ENCODE data around the gene UBE4B.
A peak's percentile ranks its signal among the peaks of the same experiment; 100 is the strongest.
"Not testable (repeated sequence)": the region's sequence is repeated elsewhere in the genome, so short reads cannot be mapped to it uniquely, and the experiment has no call there.

The UBE4B gene

DNA sequence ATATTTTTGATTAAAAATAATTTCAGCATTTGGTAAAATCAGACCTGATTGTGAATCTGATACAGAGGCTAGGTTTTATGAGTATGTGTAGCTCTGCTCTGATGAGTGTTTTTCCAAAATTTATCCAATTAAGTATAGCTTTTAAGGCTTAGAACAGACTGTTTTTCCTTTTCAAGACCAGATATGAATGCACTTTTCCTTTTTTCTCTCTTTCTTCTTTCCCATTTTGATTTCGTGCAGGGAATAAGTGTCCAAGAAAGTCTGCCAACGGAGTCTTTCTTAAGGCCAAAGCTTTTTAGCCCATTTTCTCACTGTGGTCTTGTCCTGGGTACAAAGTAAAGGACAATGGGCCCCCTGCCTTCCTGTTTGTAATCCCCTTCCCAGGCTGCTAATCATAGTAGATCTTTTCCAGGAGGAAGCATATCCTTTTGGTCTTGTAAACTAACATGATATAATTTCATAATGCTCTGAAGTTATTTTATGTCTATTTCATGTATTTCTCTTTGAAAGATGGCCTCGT lies 180.5 kb downstream of the UBE4B start:
- H3K4me3 ChIP-seq (ENCODE audit: low read depth, low read length) = peak overlapping the region; percentile 5; the same call in 1 of the 2 replicates
- H3K9me3 ChIP-seq (ENCODE audit: severe bottlenecking) = no peaks in the 10 kb centered on the region
- H3K27me3 ChIP-seq (ENCODE audit: insufficient read depth, low read depth, severe bottlenecking) = no peaks in the 10 kb centered on the region
- TF ChIP-seq, protein P1, sequence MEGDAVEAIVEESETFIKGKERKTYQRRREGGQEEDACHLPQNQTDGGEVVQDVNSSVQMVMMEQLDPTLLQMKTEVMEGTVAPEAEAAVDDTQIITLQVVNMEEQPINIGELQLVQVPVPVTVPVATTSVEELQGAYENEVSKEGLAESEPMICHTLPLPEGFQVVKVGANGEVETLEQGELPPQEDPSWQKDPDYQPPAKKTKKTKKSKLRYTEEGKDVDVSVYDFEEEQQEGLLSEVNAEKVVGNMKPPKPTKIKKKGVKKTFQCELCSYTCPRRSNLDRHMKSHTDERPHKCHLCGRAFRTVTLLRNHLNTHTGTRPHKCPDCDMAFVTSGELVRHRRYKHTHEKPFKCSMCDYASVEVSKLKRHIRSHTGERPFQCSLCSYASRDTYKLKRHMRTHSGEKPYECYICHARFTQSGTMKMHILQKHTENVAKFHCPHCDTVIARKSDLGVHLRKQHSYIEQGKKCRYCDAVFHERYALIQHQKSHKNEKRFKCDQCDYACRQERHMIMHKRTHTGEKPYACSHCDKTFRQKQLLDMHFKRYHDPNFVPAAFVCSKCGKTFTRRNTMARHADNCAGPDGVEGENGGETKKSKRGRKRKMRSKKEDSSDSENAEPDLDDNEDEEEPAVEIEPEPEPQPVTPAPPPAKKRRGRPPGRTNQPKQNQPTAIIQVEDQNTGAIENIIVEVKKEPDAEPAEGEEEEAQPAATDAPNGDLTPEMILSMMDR (IDR thresholded peaks at IDR 0.05; ENCODE audit: low read depth, low read length) = no peak
- H3K36me3 ChIP-seq = peaks cover 5% of the 10 kb centered on the region
- DNase-seq = no peak
- H3K27ac ChIP-seq = 0 out of 2 replicates have a peak overlapping the region, but pooled peaks have one; percentile 11

DNA sequence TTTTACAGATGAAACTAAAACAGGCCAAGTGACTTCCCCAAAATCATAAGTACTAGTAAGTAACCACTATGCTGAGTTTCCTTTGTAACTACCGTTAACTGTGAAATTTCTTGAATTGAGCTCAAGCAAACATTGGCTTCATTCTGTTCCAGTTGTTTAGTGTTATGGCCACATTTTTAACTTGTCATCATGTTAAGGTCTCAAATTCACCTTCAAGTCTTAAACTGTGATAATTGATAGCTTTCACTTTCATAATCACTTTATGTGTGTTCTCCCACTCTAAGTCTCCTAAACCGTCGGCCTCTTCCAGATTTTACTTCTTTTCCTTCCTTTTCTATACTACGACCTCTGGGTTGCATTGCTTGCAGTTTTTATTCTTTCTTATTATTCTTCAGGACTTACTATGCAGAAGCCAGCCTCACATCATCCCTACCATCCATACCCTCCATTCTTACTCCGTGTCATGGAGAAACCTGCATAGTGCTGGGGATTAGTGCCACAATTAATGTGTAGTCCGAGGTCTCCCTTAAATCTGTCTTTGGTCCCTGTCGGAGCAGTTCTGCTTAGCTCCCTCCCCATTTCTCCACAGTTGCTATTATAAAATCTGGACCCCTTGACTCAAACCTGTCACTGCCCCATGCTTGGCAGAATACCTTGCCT lies 183.5 kb downstream of the UBE4B start:
- TF ChIP-seq, protein P1 (IDR thresholded peaks at IDR 0.05; ENCODE audit: low read depth, low read length) = no peak
- no peaks in the 10 kb centered on the region for H3K27me3 ChIP-seq (ENCODE audit: insufficient read depth, low read depth, severe bottlenecking)
- H3K9me3 ChIP-seq (ENCODE audit: severe bottlenecking) = no peaks in the 10 kb centered on the region
- peaks cover 9% of the 10 kb centered on the region for H3K36me3 ChIP-seq
- no peak overlapping the region for H3K4me3 ChIP-seq (ENCODE audit: low read depth, low read length)
- DNase-seq = no peak
- H3K27ac ChIP-seq = no peak overlapping the region

GRCh38 chr1:10217748-10218441 lies 185.1 kb downstream of the UBE4B start:
- H3K4me3 ChIP-seq (ENCODE audit: low read depth, low read length) = no peak overlapping the region
- DNase-seq = no peak

DNA sequence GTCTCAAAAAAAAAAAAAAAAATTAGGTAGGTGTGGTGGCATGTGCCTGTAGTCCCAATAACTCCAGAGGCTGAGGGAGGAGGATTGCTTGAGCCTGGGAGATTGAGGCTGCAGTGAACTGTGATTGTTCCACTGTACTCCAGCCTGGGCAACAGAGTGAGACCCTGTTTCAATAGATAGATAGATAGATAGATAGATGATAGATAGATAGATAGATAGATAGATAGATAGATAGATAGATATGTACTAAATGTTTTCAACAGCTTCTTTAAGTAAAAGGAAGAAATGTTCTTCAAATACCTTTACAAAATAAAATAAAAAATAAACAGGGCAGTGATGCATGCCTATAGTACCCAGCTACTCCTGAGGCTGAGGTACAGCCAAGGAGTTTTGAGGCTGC lies 187.4 kb downstream of the UBE4B start:
- H3K4me3 ChIP-seq (ENCODE audit: low read depth, low read length) = no peak overlapping the region
- no peaks in the 10 kb centered on the region for H3K27me3 ChIP-seq (ENCODE audit: insufficient read depth, low read depth, severe bottlenecking)
- TF ChIP-seq, protein P1 (IDR thresholded peaks at IDR 0.05; ENCODE audit: low read depth, low read length) = no peak
- no peak overlapping the region for H3K27ac ChIP-seq
- no peak for DNase-seq
- H3K36me3 ChIP-seq = peaks cover 18% of the 10 kb centered on the region
- H3K9me3 ChIP-seq (ENCODE audit: severe bottlenecking) = peaks cover 3% of the 10 kb centered on the region

More at GRCh38 chr1:10217748-10218441, 185.1 kb downstream of the UBE4B start:
- H3K36me3 ChIP-seq = peaks cover 14% of the 10 kb centered on the region
- no peaks in the 10 kb centered on the region for H3K9me3 ChIP-seq (ENCODE audit: severe bottlenecking)
- H3K27ac ChIP-seq = no peak overlapping the region
- TF ChIP-seq, protein P1 (IDR thresholded peaks at IDR 0.05; ENCODE audit: low read depth, low read length) = no peak
- no peaks in the 10 kb centered on the region for H3K27me3 ChIP-seq (ENCODE audit: insufficient read depth, low read depth, severe bottlenecking)

- H3K27ac ChIP-seq; H3K27me3 ChIP-seq (ENCODE audit: insufficient read depth, low read depth, severe bottlenecking); H3K4me3 ChIP-seq (ENCODE audit: low read depth, low read length); H3K9me3 ChIP-seq (ENCODE audit: severe bottlenecking); DNase-seq: not testable (repeated sequence)
- peaks cover 18% of the 10 kb centered on the region for H3K36me3 ChIP-seq
Measured at GRCh38 chr1:10220657-10221056, 187.9 kb downstream of the UBE4B start.

GRCh38 chr1:10225573-10225972 lies 192.8 kb downstream of the UBE4B start:
- Histone ChIP-seq H3K4me3 (ENCODE audit: low read depth, low read length) (no peak overlapping the region), H3K27me3 (ENCODE audit: insufficient read depth, low read depth, severe bottlenecking) (no peaks in the 10 kb centered on the region), H3K27ac (no peak overlapping the region), H3K9me3 (ENCODE audit: severe bottlenecking) (peaks cover 3% of the 10 kb centered on the region), H3K36me3 (peaks cover 9% of the 10 kb centered on the region)
- no peak for DNase-seq
- TF ChIP-seq, protein P1 (IDR thresholded peaks at IDR 0.05; ENCODE audit: low read depth, low read length) = no peak

Measured in WERI-Rb-1 (cell line).